Non-pigmented ciliary epithelial cell (primary cell): ENCODE results near the gene MLXIP.

ENCODE experiments used
- DNase-seq: peaks from one replicate; pipeline ENCODE4 v3.0.0-alpha.2; 2010; ENCODE audit warnings: low read depth

The MLXIP gene

GRCh38 chr12:122126713-122127597, 48.4 kb downstream of the MLXIP start:
- DNase-seq, result no peak

DNA sequence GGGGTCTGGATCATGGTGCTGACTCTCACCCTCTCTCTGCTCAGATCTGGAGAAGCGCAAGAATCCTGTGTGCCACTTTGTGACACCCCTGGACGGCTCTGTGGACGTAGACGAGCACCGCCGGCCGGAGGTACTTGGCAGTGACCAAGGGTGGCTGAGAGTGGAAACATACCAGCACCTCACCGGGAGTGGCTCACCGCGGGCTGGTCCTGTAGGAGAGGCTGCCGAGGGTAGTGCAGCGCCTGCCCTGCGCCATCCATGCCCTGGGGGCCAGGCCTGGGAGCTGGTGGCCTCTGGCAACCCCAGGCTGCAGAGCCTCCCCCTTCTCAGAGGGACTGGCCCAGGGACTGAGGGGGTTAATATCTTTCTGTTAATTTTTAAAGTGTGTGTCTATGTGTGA, 49.3 kb downstream of the MLXIP start:
- no peak for DNase-seq

DNA sequence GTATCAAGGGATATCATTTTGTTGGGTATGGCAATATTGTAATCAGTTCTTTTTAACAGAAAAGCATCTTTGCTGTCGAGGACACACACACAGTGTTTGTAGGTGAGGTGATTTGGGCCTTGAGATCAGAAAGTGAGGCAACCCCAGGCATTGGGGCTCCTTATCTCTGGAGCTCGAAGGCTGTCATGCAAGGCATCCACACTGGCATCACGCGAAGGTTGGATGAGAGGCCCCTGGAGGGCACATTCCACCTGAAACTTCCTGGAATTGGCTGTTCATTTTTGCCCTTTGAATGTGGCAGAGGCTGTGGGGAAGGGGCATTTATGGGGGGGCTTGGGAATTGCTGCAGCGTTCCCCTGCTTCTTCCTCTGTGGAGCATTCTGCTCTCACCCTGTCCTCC, 49.9 kb downstream of the MLXIP start:
- no peak for DNase-seq

DNA sequence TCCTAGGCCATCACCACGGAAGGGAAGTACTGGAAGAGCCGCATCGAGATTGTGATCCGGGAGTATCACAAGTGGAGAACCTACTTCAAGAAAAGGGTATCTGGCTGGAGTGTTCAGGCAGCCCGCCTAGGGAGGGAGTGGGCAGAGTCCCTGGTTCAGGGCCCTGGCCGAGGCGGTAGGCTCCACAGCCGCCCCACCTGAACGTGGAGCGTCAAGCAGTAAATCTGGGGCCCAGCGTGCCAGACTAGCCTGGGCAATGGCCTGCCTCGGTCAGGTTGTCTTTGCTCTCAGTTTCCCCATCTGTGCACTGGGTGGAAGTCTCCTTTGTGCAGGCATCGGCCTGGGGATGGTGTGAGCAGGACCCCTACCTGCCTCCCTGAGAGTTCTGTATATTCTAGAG, 50.6 kb downstream of the MLXIP start:
- no peak for DNase-seq

DNA sequence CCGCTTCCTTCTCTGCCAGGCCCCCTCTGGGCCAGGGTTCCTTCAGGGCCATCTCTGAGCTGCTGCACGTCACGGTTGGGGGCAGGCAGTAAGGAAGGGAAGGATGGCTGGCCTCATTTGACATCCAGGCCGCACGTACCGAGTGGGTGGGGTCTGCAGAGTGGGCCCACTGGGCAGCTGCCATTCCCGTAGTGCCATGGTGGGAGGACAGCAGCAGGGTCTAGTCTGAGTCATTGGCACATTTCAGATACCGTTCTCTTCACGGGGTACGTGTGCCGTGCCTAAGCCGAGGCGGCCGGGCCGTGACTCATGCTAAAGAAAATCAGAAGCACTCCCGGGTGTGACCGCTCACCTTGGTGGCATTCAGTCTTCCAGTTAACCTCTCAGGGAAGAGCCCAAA, 51.6 kb downstream of the MLXIP start:
- no peak for DNase-seq

- no peak for DNase-seq
Measured at GRCh38 chr12:122133192-122133950, 54.8 kb downstream of the MLXIP start.

DNA sequence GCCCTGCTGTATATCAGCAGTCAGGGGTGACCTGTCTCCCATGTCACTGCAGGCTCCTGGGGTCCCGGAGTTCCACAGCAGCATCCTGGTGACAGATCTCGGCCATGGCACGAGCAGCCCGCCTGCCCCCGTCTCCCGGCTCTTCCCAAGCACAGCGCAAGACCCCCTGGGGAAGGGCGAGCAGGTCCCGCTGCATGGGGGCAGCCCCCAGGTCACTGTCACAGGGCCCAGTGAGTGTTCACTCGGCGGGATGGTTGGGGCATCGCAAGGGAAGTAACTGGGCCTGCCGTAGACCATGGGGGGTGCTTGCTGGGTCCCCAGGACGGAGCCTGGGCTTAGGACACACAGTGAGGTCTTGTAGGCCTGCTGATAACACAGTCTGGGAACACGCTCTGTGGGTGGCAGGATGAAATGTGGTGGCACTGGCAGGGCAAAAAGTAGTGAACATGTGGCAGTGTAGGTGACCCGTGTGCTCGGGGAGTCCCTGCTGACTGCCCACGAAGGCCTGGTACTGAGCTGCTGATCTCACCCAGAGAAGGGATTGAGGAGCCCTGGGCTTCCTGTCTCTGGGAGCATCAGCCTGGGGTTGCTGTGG, 57.0 kb downstream of the MLXIP start:
- no peak for DNase-seq

DNA sequence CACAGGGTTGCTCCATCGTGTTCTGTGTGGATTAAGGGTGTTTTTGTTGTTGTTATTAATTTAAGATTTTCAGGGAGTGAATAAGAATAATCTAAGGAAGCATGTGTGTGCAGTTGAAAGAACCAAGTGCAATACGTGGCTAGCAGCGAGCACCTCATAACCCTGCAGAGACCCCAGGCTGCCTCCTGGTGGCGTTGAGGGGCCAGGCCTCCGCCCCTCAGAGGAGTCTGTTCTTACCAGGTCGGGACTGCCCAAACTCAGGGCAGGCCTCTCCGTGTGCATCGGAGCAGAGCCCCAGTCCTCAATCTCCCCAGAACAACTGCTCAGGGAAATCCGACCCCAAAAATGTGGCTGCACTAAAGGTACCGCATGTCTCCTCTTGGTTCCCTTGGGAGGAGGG, 58.7 kb downstream of the MLXIP start:
- DNase-seq, result no peak

DNA sequence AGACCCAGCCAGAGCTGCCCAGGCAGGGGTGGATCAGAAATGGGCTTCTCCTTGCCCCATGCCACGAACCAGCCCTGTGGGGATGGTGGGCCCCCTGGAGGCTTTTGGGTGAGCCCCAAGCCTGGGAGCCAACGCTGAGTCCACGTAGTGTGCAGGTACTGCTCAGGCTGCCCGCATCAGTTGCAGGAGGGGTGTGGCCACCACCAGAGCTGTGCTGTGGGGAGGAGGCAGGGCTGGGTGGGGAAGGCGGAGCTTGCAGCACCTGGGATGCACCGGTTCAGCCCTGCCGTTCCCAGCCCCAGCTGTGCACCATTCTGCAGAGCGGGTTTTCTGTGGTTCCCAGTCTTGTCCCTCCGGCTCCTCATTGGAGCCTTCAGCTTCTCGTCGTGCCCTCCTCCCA, 59.1 kb downstream of the MLXIP start:
- no peak for DNase-seq

DNA sequence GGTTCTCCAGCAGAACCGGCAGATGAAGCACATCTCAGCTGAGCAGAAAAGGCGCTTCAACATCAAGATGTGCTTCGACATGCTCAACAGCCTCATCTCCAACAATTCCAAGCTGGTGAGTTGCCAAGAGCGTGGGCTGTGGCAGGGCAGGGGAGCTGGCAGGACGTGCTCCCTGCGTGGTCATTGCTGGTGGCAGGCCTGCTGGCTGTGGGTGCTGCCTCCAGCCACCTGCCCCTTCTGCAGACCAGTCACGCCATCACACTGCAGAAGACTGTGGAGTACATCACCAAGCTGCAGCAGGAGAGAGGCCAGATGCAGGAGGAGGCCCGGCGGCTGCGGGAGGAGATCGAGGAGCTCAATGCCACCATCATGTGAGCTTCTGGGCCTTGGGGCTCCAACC, 59.6 kb downstream of the MLXIP start:
- no peak for DNase-seq

GRCh38 chr12:122138616-122139015, 60.1 kb downstream of the MLXIP start:
- no peak for DNase-seq

DNA sequence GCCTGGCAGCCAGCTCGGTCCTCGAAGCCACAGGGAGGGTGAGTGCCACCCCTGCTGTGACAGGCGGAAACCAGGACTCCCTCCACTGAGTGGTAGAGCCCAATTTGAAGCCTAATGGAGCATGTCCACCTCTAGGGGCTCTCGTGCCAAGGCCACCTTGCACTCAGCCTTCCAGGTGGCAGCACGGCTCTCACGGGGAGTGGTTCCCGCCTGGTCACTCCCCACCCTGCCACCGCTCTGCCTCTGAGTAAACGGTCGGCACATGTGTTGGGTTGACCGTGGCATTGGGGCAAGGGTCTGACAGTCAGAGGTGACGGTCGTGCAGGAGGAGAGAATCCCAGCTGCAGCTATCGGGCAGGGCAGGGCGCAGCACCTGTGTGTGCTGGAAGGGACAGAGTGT, 60.7 kb downstream of the MLXIP start:
- DNase-seq, result no peak

GRCh38 chr12:122139941-122140340, 61.4 kb downstream of the MLXIP start:
- DNase-seq, result no peak

DNA sequence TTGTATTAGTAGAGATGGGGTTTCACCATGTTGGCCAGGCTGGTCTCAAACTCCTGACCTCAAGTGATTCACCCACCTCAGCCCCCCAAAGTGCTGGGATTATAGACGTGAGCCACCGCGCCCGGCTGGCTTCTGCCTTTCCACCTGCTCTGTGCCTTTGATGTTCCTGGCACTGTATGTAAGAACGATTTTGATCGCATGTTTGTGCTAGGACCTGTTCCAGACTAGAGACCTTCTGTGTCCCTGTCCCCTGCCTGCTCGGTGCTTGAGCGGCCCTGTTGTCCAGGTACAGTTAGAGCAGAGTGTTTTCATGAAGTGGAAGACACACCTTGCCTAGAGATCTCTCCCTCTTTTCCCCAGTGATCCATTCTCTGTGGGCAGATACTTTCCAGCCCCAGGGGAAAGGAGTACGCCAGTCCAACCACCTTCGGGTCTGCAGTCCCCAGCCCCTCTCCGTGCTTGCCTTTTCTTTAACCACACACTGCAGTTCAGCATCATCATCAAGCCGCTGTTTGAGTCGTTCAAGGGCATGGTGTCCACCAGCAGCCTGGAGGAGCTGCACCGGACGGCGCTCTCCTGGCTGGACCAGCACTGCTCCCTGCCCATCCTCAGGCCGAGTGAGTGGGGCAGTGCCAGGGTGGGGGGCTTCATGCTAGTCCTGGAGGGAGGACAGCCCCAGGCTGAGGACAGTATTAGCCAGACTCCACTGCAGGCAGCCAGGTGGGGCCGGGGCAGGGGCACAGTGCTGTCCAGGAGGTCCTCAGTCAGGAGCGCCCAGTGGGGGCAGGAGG, 62.1 kb downstream of the MLXIP start:
- DNase-seq, result no peak

GRCh38 chr12:122141911-122142725, 63.6 kb downstream of the MLXIP start:
- no peak for DNase-seq

GRCh38 chr12:122142857-122143256, 64.3 kb downstream of the MLXIP start:
- DNase-seq, result no peak

DNA sequence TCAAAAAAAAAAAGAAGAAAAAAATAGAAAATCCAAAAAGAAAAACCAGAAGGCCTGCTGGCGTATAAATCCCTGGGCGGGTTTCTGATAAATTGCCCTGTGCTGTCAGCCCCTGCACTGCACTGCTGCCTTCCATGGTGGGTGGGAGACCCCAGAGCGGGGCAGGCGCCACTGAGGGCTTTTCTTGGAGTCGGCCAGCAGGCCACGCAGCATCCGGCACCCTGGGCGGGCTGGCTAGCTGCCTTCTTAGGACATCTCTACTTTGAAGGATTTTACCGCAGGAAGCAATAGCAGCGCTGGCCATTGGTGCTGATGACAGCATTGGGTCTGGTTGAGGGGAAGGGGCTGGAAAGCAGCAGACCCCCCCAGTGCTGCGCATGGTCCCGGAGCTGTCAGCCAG, 66.3 kb downstream of the MLXIP start:
- no peak for DNase-seq

DNA sequence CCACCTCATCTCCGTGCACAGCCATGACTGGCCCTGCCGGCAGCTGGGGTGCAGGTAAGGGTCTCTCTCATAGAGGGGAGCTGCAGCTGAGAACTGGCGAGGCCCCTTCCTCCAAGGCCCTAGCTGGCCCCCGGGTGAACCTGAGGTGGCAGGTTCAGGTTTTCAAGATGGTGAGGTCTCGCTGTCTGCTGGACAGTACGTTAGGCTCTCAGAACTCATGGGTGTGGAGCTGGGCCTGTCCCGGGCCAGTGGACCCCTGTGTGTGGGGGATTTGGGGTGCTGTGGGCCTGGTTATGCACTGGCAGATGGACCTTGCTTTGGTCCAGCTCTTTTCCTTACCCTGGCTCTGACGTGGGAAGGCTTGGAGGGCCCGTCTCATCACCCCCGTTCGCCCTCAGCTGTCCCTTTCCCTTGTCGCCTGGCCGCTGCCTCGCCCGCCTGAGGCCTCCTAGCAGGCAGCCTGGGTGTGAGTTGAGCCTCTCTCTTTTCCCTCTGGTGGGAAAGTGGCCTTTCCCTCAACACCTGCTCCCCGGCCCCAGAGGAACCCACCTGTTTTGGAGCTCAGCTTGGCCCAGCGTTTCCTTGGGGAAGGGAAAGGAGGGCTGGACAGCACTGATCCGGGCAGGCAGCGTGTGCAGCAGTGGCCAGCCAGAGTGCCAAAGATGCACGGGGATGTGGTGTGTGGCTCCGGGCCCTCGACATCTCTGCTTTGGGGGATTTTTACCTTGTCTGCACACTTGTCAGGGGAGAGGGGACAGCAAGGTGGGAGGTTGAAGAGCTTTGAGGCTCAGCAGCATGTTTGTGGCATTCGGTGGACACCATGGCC, 67.2 kb downstream of the MLXIP start:
- no peak for DNase-seq

DNA sequence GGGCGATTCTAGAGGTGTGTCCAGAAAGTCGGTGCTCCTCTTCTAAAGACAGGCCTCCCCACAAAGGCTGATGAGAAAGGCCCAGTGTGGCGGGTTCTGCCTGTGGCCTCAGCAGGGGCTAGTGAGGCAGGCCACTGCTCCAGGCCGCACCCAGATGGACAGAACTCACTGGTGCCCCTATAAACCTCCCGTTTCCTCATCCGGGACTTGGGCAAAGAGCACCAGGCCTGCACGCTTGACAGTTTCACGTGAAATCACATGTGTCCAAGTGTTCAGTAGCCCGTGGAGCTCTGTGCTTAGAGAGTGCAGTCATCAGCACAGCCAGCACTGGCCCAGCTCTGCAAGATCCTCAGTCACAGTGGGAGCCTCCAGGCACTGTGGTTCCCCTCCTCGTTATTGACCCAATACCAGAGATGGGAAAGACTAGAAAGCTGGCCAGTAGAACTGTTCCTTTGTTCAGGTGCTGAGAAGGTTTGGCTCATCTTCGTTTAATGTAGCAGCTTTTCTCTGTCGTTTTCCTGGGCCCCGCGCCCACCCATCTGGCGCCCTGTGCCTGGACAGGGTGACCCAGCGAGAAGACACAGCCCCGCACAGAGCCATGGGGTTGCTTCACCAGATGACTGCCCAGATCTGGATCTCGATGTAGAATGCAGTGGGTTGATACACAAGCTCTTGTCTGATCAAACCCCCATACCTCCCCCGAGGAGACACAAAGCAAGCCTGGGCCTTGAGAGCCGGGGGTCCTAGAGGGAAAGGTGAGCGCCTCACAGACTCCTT, 69.1 kb downstream of the MLXIP start:
- no peak for DNase-seq

DNA sequence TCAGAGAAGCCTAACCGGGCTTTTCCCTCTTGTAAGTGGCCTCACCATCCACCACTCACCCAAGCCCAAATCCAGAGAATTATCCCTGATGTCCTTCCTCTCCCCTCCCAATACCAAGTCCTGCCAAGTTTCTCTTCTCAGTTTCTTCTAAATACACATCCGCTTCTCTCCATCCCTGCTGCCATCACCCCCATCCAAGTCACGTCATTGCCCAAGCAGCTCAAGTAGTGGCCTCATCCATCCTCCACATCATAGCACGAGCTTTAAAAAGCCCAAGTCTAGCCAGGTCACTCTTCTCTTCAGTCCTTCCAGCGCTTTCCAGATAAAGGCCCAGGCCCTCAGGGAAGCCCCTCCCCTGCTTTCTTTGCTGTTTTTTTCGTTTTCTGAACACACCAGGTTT, 70.1 kb downstream of the MLXIP start:
- no peak for DNase-seq
